Fibroblast of lung (primary cell): ENCODE data around the gene TIGD7.

ENCODE experiments used
- EZH2 ChIP-seq: IDR thresholded peaks from 2 replicates; pipeline ENCODE4 v1.5.1; 2012; ENCODE audit warnings: low read length, control low read depth, mild to moderate bottlenecking; ENCODE audit errors: missing control alignments
- TF ChIP-seq, protein P1 (sequence below), 2 donors: IDR thresholded peaks in 1 of 2; conservative IDR thresholded peaks in 1 of 2; 1 replicate in 1 of 2; 2 replicates in 1 of 2; pipeline ENCODE4 v1.5.1; 2011 to 2012; ENCODE audit warnings: low read length in 2 of 2, control low read depth in 1 of 2, inconsistent platforms in 1 of 2, low read depth in 1 of 2, mild to moderate bottlenecking in 1 of 2

DNA sequence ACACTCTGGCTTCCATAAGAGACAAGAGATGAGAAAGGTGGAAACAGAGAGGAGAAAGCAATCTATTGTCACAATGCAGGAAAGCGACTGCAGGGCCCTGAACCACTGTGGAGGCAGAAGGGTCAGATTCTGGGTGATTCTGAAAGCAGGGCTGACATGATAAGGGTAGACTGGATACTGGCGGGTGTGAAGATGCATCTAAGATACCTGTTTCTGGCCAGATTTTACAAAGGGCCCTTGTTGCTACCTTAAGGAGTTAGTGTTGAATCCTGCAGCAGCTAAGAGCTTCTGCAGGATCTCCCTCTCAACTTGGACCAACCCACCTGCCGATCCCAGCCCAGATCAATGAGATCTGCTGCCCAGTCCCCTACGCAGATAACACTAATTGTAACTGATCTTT lies 42.7 kb downstream of the TIGD7 start:
- TF ChIP-seq, protein P1, sequence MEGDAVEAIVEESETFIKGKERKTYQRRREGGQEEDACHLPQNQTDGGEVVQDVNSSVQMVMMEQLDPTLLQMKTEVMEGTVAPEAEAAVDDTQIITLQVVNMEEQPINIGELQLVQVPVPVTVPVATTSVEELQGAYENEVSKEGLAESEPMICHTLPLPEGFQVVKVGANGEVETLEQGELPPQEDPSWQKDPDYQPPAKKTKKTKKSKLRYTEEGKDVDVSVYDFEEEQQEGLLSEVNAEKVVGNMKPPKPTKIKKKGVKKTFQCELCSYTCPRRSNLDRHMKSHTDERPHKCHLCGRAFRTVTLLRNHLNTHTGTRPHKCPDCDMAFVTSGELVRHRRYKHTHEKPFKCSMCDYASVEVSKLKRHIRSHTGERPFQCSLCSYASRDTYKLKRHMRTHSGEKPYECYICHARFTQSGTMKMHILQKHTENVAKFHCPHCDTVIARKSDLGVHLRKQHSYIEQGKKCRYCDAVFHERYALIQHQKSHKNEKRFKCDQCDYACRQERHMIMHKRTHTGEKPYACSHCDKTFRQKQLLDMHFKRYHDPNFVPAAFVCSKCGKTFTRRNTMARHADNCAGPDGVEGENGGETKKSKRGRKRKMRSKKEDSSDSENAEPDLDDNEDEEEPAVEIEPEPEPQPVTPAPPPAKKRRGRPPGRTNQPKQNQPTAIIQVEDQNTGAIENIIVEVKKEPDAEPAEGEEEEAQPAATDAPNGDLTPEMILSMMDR (conservative IDR thresholded peaks at IDR 0.05 in 1 of 2, IDR thresholded peaks at IDR 0.05 in 1 of 2; ENCODE audit: low read depth in 1 of 2, low read length in 2 of 2): no peak
- TF ChIP-seq EZH2: no peak
